Measurements from ENCODE around the gene TBC1D26.
"Not testable (repeated sequence)": the region's sequence is repeated elsewhere in the genome, so short reads cannot be mapped to it uniquely, and the experiment has no call there.

Gene TBC1D26

GRCh38 chr17:15738066-15738465 is 6.0 kb downstream of the TBC1D26 start:
- DNase-seq: no peak
- no peaks in the 10 kb centered on the region for H3K9me3 Mint-ChIP-seq
- H3K4me3 Mint-ChIP-seq: no peak overlapping the region
- H3K4me1 Mint-ChIP-seq (ENCODE audit: low read depth): no peaks in the 10 kb centered on the region
- H3K27me3 Mint-ChIP-seq: peaks cover 10% of the 10 kb centered on the region
- no peak overlapping the region for H3K27ac Mint-ChIP-seq
- H3K36me3 Mint-ChIP-seq (ENCODE audit: low read depth): no peaks in the 10 kb centered on the region

DNA sequence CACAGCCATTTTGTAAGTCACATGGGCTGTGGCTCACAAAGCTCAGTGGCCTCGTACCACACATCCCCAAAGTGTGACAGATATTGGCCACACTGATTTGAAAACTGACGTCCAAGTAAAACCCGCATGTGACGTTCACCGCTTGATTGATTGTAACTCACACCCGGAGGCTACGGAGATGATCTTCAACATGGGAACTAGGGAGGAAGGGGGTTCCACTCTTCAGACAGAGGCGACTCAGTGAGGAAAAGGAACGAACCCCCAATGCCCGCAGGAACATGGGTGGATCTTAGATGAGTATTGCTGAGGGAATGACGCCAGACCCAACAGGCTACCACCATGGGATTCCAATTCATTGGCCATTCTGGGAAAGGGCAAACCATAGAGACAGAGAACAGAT is 7.2 kb downstream of the TBC1D26 start:
- H3K4me3 Mint-ChIP-seq; DNase-seq; H3K27ac Mint-ChIP-seq; H3K9me3 Mint-ChIP-seq; H3K4me1 Mint-ChIP-seq (ENCODE audit: low read depth); H3K36me3 Mint-ChIP-seq (ENCODE audit: low read depth): not testable (repeated sequence)
- H3K27me3 Mint-ChIP-seq: peaks cover 10% of the 10 kb centered on the region

GRCh38 chr17:15740041-15740440 is 8.0 kb downstream of the TBC1D26 start:
- not testable (repeated sequence) for H3K36me3 Mint-ChIP-seq (ENCODE audit: low read depth); H3K9me3 Mint-ChIP-seq; DNase-seq; H3K4me1 Mint-ChIP-seq (ENCODE audit: low read depth); H3K4me3 Mint-ChIP-seq; H3K27ac Mint-ChIP-seq
- H3K27me3 Mint-ChIP-seq: peaks cover 13% of the 10 kb centered on the region

DNA sequence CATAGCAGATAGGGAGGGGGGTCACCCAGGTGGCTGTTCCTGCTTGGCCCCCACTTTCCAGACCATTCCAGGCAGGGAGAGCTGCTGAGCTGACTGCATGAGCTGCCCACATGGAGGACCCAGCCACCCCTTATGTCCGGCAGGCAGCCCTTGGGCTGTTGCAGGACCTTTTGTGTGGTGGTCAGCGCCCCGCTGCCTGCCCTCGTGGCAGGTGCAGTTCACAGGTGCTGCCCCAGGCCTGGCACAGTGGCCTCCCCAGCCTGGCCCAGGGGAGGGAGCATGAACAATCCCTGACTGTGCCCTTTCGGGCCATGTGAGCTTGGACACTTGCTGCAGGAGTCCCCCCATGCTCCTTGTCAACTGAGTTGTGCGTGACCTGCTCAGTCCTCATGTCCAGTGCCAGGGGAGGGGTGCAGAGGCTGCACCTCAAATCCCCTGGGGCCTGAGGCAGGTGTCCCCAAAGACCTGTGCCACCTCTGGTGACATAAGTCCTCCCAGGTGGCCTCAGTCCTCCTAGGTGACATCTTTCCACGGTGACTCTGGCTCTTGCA is 8.6 kb downstream of the TBC1D26 start:
- no peaks in the 10 kb centered on the region for H3K9me3 Mint-ChIP-seq
- no peaks in the 10 kb centered on the region for H3K36me3 Mint-ChIP-seq (ENCODE audit: low read depth)
- H3K27ac Mint-ChIP-seq: no peak overlapping the region
- no peaks in the 10 kb centered on the region for H3K4me1 Mint-ChIP-seq (ENCODE audit: low read depth)
- H3K4me3 Mint-ChIP-seq: no peak overlapping the region
- peaks cover 19% of the 10 kb centered on the region for H3K27me3 Mint-ChIP-seq
- DNase-seq: no peak

- Mint-ChIP-seq H3K27ac (no peak overlapping the region), H3K4me1 (ENCODE audit: low read depth) (no peaks in the 10 kb centered on the region), H3K9me3 (no peaks in the 10 kb centered on the region), H3K27me3 (peaks cover 23% of the 10 kb centered on the region), H3K36me3 (ENCODE audit: low read depth) (no peaks in the 10 kb centered on the region), H3K4me3 (no peak overlapping the region)
- DNase-seq: no peak
Observed at GRCh38 chr17:15741624-15742023, 9.5 kb downstream of the TBC1D26 start.

GRCh38 chr17:15742051-15742795 is 10.1 kb downstream of the TBC1D26 start:
- no peaks in the 10 kb centered on the region for H3K9me3 Mint-ChIP-seq
- H3K27me3 Mint-ChIP-seq: peaks cover 28% of the 10 kb centered on the region
- no peak overlapping the region for H3K4me3 Mint-ChIP-seq
- no peak for DNase-seq
- no peaks in the 10 kb centered on the region for H3K4me1 Mint-ChIP-seq (ENCODE audit: low read depth)
- H3K36me3 Mint-ChIP-seq (ENCODE audit: low read depth): no peaks in the 10 kb centered on the region
- H3K27ac Mint-ChIP-seq: no peak overlapping the region

DNA sequence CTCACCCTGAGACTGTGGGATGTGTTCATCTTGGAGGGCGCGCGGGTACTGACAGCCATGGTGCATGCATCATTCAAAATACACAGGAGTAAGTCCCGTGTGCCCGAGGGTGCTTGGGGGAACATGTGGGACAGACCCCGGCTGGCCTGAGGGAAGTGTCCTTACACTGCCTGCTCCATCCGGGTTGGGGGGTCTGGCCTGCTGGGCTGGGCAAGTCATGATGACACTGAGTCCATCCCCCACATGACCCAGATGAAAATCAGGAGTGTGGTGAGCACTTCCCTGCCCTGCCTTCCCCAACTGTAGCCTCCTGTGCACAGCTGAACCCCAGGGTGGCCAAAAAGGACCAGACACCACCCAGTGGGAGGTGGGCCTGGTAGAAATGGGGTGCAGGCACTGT is 10.8 kb downstream of the TBC1D26 start:
- no peak for DNase-seq
- H3K4me1 Mint-ChIP-seq (ENCODE audit: low read depth): no peaks in the 10 kb centered on the region

GRCh38 chr17:15744074-15744676 is 12.1 kb downstream of the TBC1D26 start:
- H3K27me3 Mint-ChIP-seq: peaks cover 37% of the 10 kb centered on the region
- H3K9me3 Mint-ChIP-seq: no peaks in the 10 kb centered on the region
- no peak overlapping the region for H3K4me3 Mint-ChIP-seq
- DNase-seq: no peak
- H3K4me1 Mint-ChIP-seq (ENCODE audit: low read depth): no peaks in the 10 kb centered on the region
- H3K27ac Mint-ChIP-seq: no peak overlapping the region
- H3K36me3 Mint-ChIP-seq (ENCODE audit: low read depth): no peaks in the 10 kb centered on the region

More for the DNA sequence above, 10.8 kb downstream of the TBC1D26 start:
- Mint-ChIP-seq H3K27me3 (peaks cover 31% of the 10 kb centered on the region), H3K36me3 (ENCODE audit: low read depth) (no peaks in the 10 kb centered on the region), H3K4me3 (no peak overlapping the region), H3K9me3 (no peaks in the 10 kb centered on the region), H3K27ac (no peak overlapping the region)

- Mint-ChIP-seq H3K27ac (no peak overlapping the region), H3K4me3 (no peak overlapping the region), H3K4me1 (ENCODE audit: low read depth) (no peaks in the 10 kb centered on the region), H3K36me3 (ENCODE audit: low read depth) (no peaks in the 10 kb centered on the region), H3K9me3 (no peaks in the 10 kb centered on the region), H3K27me3 (peaks cover 32% of the 10 kb centered on the region)
- no peak for DNase-seq
Observed at GRCh38 chr17:15744885-15745284, 12.8 kb downstream of the TBC1D26 start.

- not testable (repeated sequence) for H3K36me3 Mint-ChIP-seq (ENCODE audit: low read depth); DNase-seq; H3K4me3 Mint-ChIP-seq; H3K27ac Mint-ChIP-seq; H3K4me1 Mint-ChIP-seq (ENCODE audit: low read depth); H3K9me3 Mint-ChIP-seq
- peaks cover 34% of the 10 kb centered on the region for H3K27me3 Mint-ChIP-seq
Observed at GRCh38 chr17:15749403-15749802, 17.3 kb downstream of the TBC1D26 start.

GRCh38 chr17:15768865-15769533 is 36.9 kb downstream of the TBC1D26 start:
- H3K9me3 Mint-ChIP-seq; H3K27ac Mint-ChIP-seq; H3K27me3 Mint-ChIP-seq; DNase-seq; H3K4me1 Mint-ChIP-seq (ENCODE audit: low read depth); H3K36me3 Mint-ChIP-seq (ENCODE audit: low read depth); H3K4me3 Mint-ChIP-seq: not testable (repeated sequence)

DNA sequence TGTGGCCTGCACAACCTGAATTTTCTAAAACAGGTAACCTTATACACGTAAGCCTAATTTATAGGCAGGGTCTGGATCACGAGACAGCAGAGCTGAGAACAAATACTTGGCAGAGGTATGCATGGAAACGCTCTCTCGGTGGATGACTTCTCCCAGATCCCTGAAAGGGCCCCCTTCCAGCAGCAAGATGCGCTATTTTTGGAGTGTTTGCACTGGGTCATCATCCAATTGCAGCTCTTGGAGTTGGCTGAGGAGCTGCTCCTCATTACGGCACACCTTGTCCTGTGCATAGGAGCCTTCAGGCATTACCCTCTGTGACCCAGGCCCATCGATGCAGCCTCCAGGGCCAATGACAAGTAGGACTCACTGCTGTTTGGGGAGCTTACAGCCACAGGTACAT is 38.6 kb downstream of the TBC1D26 start:
- H3K4me3 Mint-ChIP-seq: not testable (repeated sequence)

DNA sequence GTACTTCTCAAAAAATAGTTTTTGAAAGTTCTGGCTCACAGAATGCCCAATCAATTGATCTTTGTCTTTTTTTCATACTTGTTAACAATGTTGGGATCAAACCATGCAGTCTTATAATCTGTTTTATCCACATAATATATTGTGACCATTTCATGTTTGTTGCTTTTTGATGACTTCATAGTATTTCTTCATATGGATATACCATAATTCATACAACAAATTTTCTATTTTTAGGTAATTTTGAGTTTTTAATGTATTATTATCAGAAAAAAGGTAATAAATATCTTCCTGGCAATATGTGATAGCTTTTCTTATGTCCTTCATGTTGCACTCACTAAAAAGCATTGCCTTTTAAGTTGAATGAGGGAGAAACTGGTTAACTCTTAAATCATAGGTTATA is 44.8 kb downstream of the TBC1D26 start:
- peaks cover 1% of the 10 kb centered on the region for H3K4me1 Mint-ChIP-seq (ENCODE audit: low read depth)
- H3K9me3 Mint-ChIP-seq: peaks cover 10% of the 10 kb centered on the region
- H3K36me3 Mint-ChIP-seq (ENCODE audit: low read depth): no peaks in the 10 kb centered on the region
- H3K4me3 Mint-ChIP-seq: no peak overlapping the region
- H3K27ac Mint-ChIP-seq: no peak overlapping the region
- peaks cover 11% of the 10 kb centered on the region for H3K27me3 Mint-ChIP-seq
- DNase-seq: no peak

More for the DNA sequence above, 38.6 kb downstream of the TBC1D26 start:
- DNase-seq; H3K27me3 Mint-ChIP-seq; H3K9me3 Mint-ChIP-seq; H3K36me3 Mint-ChIP-seq (ENCODE audit: low read depth); H3K27ac Mint-ChIP-seq; H3K4me1 Mint-ChIP-seq (ENCODE audit: low read depth): not testable (repeated sequence)

- H3K27me3 Mint-ChIP-seq: peaks cover 15% of the 10 kb centered on the region
- DNase-seq: no peak
- peaks cover 10% of the 10 kb centered on the region for H3K9me3 Mint-ChIP-seq
- no peak overlapping the region for H3K4me3 Mint-ChIP-seq
- H3K36me3 Mint-ChIP-seq (ENCODE audit: low read depth): no peaks in the 10 kb centered on the region
- peaks cover 1% of the 10 kb centered on the region for H3K4me1 Mint-ChIP-seq (ENCODE audit: low read depth)
- no peak overlapping the region for H3K27ac Mint-ChIP-seq
Observed at GRCh38 chr17:15777297-15777696, 45.2 kb downstream of the TBC1D26 start.

GRCh38 chr17:15777717-15778116 is 45.6 kb downstream of the TBC1D26 start:
- no peak overlapping the region for H3K4me3 Mint-ChIP-seq
- H3K9me3 Mint-ChIP-seq: peaks cover 10% of the 10 kb centered on the region
- no peak for DNase-seq
- H3K4me1 Mint-ChIP-seq (ENCODE audit: low read depth): peaks cover 1% of the 10 kb centered on the region
- H3K27me3 Mint-ChIP-seq: peaks cover 16% of the 10 kb centered on the region
- no peak overlapping the region for H3K27ac Mint-ChIP-seq
- H3K36me3 Mint-ChIP-seq (ENCODE audit: low read depth): no peaks in the 10 kb centered on the region

Data from activated T-cell treated with anti-CD3 and anti-CD28 coated beads, Interleukin-2, amount 50 U/mL, for 24 hours (primary cell).